ENCODE results near the gene HEPACAM. TPM values are rescaled to one million over a fixed set of nuclear protein-coding genes. Genes with fewer than 3 reads are reported as not detected.
A peak's percentile ranks its signal among the peaks of the same experiment; 100 is the strongest.
"Not testable (repeated sequence)": the region's sequence is repeated elsewhere in the genome, so short reads cannot be mapped to it uniquely, and the experiment has no call there.

The HEPACAM gene
- total RNA-seq = not detected in 2 replicates

DNA sequence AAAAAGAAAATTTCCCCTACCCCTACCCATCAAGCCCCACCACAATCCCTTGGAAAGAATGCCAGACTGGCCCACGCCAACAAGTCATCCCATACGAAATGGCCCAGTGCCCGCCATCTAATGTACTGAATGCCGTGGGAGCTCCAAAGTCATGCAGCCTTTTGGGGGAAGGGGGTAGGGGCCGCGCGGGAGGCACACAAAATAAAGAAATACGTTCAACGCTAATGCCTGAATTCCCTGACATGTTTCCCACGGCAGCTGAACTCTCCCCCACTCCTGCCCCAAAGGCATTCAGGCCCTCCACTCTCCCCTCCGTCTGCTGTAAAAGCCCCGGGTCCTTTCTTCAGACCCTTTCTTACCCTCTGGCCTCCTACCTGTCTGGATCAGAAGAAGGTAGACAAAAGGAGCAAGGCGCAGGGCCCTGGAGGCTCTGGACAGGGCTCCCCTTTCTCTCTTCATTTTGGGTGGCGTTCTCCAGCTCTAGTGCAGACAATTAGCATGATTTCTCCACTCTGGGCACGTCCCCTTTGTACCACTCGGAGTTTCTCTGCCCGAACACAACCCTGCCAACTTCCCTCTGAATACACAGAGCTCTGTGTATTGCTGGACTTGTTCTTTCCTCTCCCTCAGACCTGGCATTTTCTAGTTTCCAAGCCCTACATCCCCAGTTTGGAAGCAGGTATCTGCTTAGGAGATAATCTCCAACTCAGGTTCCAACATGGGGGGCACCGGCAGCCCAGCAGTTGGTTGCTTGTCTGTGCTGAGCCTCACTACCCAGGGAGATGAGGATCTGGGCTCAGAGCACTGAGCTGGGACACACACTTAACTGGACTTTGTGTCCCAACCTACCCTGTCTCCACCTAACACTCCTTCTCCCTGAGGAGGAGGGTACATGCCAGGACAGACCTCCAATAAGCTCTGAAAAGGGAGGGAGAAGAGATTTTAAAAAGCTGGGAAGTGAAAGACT is at the start of gene HEPACAM:
HEPACAM (minus strand) TSS at position 500 of the 967 bp plus-strand sequence; CDS start at position 459, 41 bp downstream.
- DNase-seq (ENCODE audit: extremely low read depth, low read depth, low spot score) = no peak

- no peak for DNase-seq (ENCODE audit: extremely low read depth, low read depth, low spot score)
These were observed 48.6 kb upstream of the HEPACAM start for GRCh38 chr11:124984512-124984854.

GRCh38 chr11:124983674-124984511 is 48.0 kb upstream of the HEPACAM start:
- DNase-seq (ENCODE audit: extremely low read depth, low read depth, low spot score) = no peak

- no peak for DNase-seq (ENCODE audit: extremely low read depth, low read depth, low spot score)
These were observed 46.2 kb upstream of the HEPACAM start for GRCh38 chr11:124982043-124982442.

DNA sequence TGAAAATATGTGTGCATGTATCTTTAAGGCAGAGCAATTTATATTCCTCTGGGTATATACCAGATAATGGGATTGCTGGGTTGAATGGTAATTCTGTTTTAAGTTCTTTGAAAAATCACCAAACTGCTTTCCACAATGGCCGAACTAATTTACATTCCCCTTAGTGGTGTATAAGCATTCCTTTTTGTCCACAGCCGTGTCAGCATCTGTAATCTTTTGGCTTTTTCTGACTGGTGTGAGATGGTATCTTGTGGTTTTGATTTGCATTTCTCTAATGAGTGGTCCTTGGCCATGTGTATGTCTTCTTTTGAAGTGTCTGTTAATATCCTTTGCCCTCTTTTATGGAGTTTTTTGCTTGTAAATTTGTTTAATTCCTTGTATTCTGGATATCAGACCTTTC is 42.5 kb upstream of the HEPACAM start:
- no peak for DNase-seq (ENCODE audit: extremely low read depth, low read depth, low spot score)

DNA sequence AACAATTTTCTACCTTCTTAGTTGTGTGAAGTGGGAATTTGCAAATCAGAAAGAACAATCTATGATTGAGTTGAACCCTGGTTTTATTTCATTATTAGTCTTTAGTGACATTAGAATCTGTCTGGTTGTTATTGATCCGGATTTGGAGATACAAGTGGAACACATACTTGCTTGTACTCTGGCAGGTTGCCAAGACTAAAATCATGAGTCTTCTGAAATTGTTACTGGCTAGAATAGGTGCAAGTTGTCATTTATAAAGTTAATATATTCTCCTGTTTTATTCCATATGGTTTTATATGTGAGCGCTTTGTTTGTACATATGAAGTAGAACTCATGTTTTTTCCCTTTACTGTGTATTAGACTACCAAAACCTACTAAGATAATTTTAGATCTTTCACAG is 41.2 kb upstream of the HEPACAM start:
- no peak for DNase-seq (ENCODE audit: extremely low read depth, low read depth, low spot score)

DNA sequence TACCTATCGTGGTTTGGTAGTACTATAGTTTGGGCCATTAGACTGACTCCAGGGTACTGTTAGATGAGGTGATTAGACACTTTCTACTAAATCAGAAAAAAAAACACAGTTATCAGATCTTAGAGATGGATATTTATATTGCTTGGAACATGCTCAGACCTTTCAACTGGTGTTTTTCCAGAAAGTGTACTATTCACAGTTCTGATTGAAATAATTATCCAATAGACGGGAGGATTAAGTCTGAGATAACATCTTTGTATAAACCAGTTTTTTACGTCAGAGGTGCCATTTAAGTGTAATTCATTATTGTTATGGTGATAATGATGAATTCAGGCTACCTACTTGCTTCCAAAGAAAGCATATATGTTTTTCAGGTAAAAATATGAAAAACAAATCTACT is 40.7 kb upstream of the HEPACAM start:
- no peak for DNase-seq (ENCODE audit: extremely low read depth, low read depth, low spot score)

DNA sequence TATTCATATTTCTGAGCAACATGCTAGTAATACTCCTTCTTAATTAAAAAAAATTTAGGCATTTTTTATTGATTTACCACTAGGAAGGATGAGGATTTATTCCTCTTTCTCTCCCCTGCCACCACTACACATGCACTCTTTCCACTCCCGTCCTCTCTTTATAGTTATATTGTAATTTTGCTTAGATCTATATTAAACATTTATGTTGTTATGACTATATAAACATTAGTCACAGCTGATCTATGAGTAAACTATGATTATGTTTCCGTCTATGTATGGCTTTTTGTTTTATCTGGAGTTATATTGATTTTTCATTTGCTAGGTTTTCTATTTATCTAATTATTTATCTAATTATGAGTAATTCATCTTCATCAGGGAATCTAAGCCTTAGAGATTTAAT is 36.0 kb upstream of the HEPACAM start:
- DNase-seq (ENCODE audit: extremely low read depth, low read depth, low spot score) = no peak

- no peak for DNase-seq (ENCODE audit: extremely low read depth, low read depth, low spot score)
These were observed 35.1 kb upstream of the HEPACAM start for GRCh38 chr11:124970925-124971324.

DNA sequence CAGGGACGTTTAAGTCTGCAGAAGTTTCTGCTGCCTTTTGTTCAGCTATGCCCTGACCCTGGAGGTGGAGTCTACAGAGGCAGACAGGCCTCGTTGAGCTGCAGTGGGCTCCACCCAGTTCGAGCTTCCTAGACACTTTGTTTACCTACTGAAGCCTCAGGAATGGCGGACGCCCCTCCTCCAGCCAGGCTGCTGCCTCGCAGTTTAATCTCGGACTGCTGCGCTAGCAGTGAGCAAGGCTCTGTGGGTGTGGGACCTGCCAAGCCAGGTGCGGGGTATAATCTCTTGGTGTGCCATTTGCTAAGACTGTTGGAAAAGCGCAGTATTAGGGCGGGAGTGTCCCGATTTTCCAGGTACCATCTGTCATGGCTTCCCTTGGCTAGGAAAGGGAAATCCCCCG is 32.4 kb upstream of the HEPACAM start:
- not testable (repeated sequence) for DNase-seq (ENCODE audit: extremely low read depth, low read depth, low spot score)

GRCh38 chr11:124961972-124962609 is 26.2 kb upstream of the HEPACAM start:
- peak; percentile 77 for DNase-seq (ENCODE audit: extremely low read depth, low read depth, low spot score)

DNA sequence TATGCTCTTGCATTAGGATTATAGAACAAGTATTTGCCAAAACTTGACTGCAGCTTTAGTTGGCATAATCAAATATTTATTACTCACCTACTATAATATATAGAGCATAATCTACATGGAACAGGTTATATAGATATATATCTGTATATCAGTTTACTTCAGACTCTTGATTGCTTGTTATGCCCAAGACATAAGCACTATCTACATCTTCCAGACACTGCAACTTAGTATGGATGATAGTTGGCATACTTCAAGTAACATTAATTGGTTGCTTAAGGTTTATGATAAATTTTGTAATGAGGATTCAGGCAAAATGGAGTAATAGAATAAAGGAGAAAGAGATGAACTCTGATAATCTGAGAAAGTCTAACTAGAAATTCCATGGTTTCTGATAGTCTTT is 19.2 kb upstream of the HEPACAM start:
- no peak for DNase-seq (ENCODE audit: extremely low read depth, low read depth, low spot score)

GRCh38 chr11:124954590-124954955 is 18.7 kb upstream of the HEPACAM start:
- DNase-seq (ENCODE audit: extremely low read depth, low read depth, low spot score) = no peak

GRCh38 chr11:124953753-124954589 is 18.1 kb upstream of the HEPACAM start, which contains the start of gene CCDC15:
Gene CCDC15, plus strand, starts transcription at chr11:124954202. Its CDS starts 531 bp downstream, at chr11:124954733.
- DNase-seq (ENCODE audit: extremely low read depth, low read depth, low spot score) = peak; percentile 72

GRCh38 chr11:124951341-124951740 is 15.5 kb upstream of the HEPACAM start:
- DNase-seq (ENCODE audit: extremely low read depth, low read depth, low spot score) = no peak

DNA sequence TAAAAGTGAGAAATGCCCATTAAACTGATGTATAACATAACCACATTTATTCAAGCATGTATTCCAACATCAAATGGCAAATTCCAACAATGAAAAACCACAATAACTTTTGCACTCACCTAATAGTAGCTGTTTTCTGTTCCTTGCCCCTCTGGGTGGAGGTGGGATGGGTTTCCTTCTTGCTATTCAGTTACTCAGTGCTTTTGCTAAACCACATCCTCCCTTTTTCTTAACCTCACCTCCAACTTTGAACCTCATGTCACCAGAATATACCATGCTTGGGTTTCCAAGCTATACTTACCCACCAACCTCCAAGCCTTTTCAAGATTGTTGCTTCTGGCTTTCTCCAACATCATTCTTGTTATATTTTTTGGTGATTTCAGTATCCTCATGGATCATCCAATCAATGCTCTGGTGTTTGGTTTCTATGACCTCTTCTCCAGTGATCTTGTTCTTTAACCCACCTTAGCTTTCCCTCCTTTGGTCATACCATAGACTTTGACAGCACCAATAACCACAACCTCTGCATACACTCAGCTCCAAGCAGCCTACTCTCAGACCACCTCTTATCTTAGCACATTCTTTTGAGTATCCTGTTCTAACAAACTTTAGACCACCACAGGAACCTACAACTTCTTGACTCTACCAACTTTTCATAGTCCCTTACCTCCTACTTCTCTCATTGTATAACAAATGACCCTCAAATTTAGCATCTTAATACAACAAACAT is 14.9 kb upstream of the HEPACAM start:
- DNase-seq (ENCODE audit: extremely low read depth, low read depth, low spot score) = no peak

DNA sequence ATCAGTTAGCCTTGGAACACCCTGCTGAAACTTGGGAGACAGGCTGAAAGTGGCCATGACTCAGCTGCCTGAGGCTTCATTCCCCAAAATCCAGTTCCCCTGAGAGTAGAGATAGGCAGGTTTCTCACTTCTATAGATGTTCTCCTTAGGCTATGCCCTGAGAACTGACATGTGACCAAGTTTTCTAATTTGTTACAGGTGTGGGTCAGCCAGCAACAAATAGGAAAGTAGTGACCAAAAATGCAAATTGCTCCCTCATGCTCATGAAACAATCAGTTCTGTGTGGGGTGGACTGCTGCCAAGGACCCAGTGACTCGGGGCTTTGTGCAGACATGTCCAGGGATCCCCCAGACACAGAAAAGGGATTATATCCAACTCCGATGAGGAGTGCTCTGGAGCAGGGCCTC is 10.9 kb upstream of the HEPACAM start:
- DNase-seq (ENCODE audit: extremely low read depth, low read depth, low spot score) = no peak

- no peak for DNase-seq (ENCODE audit: extremely low read depth, low read depth, low spot score)
These were observed 10.0 kb upstream of the HEPACAM start for GRCh38 chr11:124945826-124946225.

DNA sequence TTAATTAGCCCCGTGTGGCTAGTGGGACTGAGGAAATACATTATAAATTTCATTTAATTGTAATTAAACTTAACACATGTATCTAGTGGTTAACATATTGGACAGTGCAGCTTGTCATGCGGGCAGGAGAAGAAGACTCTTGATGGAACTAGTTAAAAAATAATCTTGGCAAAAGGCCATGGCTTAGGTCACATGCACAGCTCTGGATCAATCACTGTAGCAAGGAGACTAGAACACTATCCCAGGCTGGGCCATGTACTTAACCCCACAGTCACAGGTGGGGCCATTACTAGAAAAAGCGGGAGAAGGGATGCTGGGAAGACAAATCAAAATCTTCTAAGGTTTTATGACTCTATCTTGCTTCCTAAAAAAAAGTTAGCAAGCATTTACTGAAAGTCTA is 8.7 kb upstream of the HEPACAM start:
- no peak for DNase-seq (ENCODE audit: extremely low read depth, low read depth, low spot score)

- no peak for DNase-seq (ENCODE audit: extremely low read depth, low read depth, low spot score)
These were observed 7.9 kb upstream of the HEPACAM start for GRCh38 chr11:124943741-124944140.
